Measurements from ENCODE around the gene GNPTG. TPM values are rescaled to one million over a fixed set of nuclear protein-coding genes. Genes with fewer than 3 reads are reported as not detected.

Gene GNPTG
- total RNA-seq, 1 donor from 2014 or later, result 25.7 TPM

- ATAC-seq, result peak; percentile 27
Observed at GRCh38 chr16:1347286-1347855, 4.4 kb upstream of the GNPTG start.

DNA sequence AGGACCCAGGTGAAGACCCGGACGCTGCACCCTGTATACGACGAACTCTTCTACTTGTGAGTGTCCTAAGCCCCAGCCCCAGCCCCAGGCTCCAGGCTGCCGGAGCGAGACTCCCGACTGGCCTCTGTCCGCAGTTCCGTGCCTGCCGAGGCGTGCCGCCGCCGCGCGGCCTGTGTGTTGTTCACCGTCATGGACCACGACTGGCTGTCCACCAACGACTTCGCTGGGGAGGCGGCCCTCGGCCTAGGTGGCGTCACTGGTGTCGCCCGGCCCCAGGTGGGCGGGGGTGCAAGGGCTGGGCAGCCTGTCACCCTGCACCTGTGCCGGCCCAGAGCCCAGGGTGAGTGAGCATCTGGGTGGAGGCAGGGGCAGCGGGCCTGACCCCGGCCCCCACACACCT lies 3.8 kb upstream of the GNPTG start:
- no peak for ATAC-seq

- no peak for ATAC-seq
Observed at GRCh38 chr16:1348441-1348840, 3.3 kb upstream of the GNPTG start.

GRCh38 chr16:1348926-1349325 lies 2.8 kb upstream of the GNPTG start:
- no peak for ATAC-seq

GRCh38 chr16:1349351-1349750 lies 2.4 kb upstream of the GNPTG start:
- ATAC-seq, result no peak

DNA sequence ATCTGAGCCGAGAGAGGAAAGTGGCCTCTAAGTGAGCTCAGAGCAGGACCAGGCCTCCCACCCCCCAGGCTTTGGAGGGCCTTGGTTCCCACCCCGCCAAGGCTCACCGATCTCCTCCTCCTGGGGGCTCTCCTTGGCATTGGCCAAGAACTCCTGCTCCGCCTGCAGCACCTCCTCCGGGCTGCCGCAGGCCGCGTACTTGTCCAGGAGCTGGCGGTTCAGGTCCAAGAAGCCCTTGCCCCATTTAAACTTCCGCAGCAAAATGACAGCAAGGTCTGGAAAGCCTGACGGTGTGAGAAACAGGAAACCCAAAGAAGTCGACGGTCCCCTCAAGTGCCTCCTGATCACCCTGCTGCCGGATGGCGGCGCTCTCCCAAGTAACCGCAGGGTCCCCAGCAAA lies 1.8 kb upstream of the GNPTG start:
- no peak for ATAC-seq

- ATAC-seq, result no peak
Observed at GRCh38 chr16:1350691-1351090, 1.0 kb upstream of the GNPTG start.

- peak; percentile 1 for ATAC-seq
Observed at GRCh38 chr16:1351215-1351581, 533 bp upstream of the GNPTG start.

DNA sequence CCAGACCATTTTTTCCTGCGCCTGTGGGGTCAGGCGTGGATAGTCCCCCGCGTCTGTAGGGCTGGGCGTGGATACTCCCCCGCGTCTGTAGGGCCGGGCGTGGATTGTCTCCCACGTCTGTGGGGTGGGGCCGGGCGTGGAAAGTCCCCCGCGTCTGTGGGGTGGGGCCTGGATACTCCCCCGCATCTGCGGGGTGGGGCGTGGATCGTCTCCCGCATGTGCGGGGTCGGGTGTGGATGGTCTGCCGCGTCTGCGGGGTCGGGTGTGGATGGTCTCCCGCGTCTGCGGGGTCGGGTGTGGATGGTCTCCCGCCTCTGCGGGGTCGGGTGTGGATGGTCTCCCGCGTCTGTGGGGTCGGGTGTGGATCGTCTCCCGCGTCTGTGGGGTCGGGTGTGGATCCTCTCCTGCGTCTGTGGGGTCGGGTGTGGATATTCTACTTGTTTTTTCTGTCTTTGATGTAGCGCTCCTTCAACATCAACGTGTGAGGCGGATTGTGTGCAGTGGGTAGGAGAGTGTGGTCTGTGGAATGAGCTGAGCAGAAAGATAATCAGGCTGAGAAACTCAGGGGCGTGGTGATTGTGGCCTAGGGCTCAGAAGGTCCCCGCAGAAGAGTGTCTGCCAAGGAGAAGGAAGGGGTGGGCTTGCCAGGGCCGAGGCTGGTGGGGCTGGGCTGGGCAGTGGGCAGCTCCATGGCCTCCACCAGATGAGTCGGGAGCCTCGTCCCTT lies 3.2 kb downstream of the GNPTG start:
- no peak for ATAC-seq

DNA sequence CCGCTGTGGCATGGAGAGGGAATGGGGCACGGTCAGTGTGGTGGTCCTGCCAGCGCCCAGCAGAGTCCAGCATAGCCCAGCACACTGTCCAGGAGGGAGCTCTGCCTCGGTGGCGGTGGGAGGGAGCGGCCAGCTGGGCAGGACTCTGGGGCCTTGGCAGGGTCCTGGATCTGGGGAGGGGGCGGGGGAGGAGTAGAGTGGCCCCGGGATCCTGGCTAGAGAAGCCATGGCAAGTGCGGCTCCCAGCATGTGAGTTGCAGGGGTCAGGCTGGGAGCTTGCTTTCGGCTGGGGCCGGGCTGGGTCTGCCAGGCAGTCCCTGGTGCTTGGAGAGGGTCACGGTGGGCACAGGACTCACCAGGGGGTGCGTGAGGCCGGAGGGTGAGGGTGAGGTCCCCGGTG lies 3.9 kb downstream of the GNPTG start:
- ATAC-seq, result no peak

DNA sequence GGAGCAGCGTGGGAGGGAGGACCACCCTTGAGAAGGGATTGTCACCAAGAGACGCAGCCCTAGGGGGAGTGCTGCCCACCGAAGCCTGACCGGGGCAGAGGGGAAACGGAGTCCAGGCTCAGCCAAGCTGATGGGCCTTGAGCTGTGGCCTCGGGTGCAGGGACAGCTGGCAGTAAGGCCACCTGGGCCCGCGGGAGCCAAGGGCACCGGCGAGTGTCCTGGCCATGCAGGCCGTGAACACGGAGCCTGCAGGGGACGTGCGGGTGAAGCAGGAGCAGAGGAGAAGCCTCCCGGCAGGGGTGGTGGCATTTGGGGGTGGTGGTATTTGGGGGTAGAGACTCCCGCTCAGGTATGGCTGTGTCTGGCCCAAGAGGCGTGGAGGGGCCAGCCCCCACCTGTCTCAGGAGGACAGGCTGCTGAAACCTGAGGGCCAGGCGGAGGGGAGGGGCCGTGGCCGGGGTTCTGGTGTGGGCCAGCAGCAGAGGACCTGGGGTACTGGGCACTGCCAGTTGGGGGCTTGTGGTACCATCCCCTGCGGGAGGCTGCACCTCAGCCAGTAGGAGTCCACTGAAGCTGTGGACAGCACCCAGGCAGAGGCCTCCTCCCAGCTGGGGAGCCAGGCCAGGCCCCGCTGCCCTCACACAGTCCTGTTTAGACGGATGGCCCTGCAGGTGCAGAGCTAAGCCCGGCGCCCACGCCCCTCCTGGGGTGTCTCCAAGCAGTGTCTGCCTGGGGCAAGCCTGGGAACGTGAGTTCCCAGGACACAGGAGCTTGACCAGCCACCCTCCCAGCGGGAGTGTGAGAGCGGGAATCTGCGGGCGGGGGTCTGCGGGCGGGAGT lies 4.5 kb downstream of the GNPTG start:
- no peak for ATAC-seq

GRCh38 chr16:1357906-1358566 lies 6.3 kb downstream of the GNPTG start:
- peak; percentile 29 for ATAC-seq

DNA sequence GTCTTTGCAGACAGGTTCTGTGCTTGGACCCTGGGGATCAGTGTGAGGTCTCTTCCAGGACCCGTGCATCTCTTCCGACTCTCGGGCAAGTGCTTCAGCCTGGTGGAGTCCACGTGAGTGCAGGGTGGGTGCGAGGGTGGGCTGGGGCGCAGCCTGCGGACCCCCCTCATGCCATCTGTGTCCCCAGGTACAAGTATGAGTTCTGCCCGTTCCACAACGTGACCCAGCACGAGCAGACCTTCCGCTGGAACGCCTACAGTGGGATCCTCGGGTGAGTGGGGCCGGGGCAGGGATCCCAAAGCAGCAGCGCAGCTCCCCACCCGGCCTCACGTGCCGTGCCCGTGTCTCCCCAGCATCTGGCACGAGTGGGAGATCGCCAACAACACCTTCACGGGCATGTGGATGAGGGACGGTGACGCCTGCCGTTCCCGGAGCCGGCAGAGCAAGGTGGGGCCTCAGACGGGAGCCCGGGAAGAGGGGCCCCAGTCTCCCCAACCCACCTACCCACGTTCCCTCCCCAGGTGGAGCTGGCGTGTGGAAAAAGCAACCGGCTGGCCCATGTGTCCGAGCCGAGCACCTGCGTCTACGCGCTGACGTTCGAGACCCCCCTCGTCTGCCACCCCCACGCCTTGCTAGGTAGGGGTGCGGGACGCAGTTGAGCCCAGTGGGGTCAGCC lies 10.1 kb downstream of the GNPTG start:
- ATAC-seq, result no peak

DNA sequence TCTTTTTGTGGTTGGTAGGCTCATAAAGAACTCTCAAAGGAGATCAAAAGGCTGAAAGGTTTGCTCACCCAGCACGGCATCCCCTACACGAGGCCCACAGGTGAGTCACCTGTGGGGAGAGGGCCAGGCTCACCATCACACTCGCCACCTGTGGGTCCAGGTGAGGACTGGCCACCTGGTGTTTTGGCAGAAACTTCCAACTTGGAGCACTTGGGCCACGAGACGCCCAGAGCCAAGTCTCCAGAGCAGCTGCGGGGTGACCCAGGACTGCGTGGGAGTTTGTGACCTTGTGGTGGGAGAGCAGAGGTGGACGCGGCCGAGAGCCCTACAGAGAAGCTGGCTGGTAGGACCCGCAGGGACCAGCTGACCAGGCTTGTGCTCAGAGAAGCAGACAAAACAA lies 11.1 kb downstream of the GNPTG start:
- ATAC-seq, result no peak

DNA sequence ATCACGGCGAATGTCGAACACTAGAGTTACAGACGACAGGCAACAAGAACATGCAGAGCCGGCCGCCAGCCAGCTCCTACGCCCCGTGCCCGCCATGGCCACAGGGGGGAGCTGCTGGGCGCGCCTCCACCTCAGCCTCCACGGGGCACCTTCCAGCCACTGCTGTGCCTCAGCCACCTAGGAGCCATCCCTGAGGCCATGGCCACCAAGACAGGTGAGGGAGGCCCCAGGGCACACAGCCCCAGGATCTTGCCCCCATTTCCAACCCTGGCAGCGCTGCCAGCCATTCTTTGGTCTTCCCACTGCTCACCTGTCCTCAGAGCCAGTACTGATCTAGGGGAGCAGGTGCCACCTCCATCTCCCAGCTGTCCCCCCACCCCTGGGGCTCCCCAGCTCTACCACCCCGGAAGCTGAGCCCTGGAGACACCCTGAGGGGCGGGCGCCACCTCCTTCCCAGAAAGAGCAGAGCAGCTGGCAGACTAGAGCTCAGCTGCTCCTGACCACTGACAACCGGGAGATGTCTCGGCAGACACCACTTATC lies 11.8 kb downstream of the GNPTG start:
- ATAC-seq, result peak; percentile 72

GRCh38 chr16:1364510-1364909 lies 12.8 kb downstream of the GNPTG start:
- ATAC-seq, result no peak

- ATAC-seq, result no peak
Observed at GRCh38 chr16:1366060-1366711, 14.5 kb downstream of the GNPTG start.

DNA sequence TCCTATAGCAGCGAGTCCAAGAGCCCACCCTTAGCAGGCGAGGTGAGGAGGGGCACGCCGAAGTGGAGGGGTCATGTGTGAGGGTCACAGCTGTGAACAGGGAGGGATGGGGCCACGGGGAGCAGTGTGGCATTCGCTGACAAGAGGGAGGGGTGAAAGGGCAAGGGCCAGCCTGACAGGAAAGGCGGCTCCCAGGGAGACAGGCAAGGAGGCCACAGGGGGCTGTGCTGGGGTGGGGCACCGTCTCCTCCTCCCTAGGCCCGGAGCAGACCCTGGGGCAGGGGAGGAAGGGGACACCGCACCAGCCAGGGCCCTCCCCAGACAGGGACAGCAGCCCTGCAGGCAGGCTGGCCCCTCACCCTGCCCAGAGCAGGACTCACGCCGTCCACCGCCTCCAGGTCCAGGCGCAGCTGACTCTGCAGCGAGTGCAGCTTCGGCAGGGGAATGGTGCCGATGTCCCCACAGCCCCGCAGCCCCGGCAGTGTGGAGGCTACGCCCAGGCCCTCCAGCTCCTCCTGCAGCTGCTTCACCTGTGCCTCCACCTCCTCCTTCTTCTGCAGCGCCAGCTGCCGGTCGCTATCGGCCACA lies 15.1 kb downstream of the GNPTG start:
- ATAC-seq, result no peak

DNA sequence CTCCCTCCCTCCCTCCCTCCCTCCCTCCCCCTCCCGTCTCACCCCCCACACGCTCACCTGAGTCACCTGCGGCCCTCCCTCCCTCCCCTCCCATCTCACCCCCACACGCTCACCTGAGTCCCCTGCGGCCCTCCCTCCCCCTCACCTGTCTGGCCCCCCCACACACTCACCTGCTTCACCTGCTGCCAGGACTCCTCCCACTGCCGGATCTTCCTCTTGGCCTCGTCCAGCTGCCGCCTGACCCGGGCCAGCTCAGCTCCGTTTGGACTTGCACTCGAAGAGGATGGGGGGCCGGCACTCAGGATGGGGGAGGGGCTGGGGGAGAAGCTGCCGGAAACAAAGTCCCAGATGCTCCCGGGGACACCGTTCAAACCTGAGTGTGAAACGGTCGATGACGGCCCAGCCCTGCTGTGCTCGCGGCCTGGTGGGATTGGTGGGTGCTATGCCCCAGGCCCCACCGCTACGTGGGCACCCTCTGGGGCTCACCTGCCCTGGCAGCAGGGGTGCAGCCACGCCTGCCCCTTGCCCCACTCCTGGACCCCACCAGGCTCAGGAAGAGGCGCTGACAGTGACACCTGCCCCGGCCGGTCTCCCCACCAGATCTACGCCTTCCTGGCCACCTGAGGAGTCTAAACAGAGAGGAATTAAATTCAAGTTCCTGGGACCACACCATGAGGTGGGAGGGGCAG lies 15.9 kb downstream of the GNPTG start:
- ATAC-seq, result no peak

DNA sequence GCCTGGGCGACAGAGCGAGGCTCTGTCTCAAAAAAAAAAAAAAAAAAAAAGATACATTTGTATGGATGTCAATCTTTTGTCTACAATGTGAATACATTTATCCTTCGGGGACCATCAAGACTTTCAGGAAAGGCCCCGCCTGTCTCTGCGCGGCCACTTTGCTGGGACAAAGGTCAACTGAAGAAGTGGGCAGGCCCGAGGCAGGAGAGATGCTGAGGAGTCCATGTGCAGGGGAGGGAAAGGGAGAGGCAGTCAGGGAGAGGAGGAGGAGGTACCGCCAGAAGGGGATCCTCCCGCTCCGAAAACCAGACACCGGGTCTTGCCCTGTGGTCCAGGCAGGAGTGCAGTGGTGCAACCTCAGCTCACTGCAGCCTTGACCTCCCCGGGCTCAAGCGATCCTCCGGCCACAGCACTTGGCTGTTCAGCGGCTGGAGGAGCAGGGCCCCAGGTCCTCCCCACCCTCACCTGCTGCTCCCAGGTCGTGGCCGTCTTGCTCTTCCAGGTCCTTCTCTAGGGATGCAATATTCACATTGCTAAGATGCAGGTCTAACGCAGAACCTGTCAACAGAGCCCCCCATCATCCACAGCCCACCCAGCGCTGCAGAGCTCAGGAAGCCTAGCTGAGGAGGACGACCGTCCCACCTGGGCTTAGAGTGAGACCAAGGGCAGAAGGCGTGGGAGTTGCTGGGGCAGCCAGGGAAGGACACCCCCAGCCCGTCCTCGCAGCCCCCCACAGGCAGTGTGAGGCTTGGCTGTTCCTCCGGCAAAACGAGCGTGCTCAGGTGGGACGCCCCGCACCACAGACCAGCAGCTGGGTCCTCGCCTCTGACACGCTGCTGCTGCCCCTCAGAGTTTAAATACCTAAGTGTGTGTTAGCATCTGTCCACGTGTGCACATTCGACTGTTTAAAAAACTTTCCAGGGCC lies 19.6 kb downstream of the GNPTG start:
- no peak for ATAC-seq
